IPS DF 19.7 (cell line): Measurements from ENCODE around the gene RCE1.

Experiments used
- DNase-seq: peaks from one replicate; pipeline ENCODE4 v3.0.0-alpha.2; 2013; ENCODE audit warnings: low read depth, low spot score

Gene RCE1

DNA sequence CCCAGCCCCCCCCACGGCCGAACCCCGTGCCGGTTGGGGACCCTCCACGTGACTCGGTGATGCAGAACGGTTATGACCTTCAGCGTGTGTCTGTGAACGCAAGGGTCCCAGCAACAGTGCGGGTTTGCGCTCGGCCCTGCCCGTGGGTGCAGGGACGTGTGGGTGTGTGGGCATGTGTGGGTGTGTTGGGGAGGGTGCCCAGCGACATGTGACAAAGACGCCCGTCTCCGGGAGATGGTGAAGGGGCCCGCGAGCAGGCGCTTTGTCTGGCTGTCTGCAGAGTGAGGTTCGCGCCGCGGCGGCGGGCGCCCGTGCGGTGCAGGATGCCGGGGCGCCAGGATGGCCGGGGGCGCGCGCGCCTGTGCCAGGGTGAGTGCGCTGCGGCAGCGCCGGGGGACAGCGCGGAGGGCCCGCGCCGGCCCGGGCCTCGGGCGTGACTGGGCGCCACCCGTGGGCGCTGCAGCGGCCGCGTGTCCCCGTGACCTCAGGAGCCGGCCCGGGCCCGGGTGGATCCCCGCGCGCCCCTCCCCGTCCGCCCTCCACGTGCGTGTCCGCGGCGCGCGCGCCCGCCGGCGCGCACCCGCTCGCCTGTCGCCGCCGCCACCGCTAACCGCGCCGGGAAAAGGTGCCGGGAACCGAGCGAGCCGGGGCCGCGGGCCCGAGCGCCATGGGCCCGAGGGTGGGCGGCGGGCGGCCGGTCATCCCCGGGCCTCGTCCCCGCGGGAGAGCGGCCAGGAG lies 13.4 kb downstream of the RCE1 start, which contains the start of gene LRFN4:
LRFN4 (plus strand) TSS at position 569 of the 738 bp plus-strand sequence. CDS start 681 bp downstream, outside the sequence.
- no peak for DNase-seq

DNA sequence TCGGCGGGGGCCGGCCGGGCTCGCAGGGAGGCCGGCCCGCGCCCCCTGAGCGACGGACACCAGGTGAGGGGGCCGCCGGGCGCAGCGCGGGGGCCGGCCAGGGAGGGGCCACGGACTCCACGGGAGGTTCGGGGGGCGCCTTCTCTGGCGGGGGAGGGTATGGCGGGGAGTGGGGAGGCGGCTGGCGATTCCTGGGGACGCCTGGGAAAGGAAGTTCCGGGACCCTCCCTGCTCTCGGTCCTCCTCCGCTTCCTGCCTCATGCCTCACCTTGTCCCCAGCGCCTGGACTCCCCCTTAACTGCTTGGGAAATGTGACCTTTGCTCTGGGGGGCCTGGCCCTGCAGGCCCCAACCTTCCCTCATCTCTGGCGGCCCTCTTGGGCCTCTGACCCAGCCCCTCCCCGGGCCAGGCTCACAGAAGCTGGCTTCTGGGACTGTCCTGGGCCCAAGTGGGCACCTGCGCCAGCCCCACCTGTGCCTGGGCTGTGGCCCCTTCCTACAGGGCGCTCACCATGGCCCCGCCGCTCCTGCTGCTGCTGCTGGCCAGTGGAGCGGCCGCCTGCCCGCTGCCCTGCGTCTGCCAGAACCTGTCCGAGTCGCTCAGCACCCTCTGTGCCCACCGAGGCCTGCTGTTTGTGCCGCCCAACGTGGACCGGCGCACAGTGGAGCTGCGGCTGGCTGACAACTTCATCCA lies 14.1 kb downstream of the RCE1 start:
- no peak for DNase-seq

DNA sequence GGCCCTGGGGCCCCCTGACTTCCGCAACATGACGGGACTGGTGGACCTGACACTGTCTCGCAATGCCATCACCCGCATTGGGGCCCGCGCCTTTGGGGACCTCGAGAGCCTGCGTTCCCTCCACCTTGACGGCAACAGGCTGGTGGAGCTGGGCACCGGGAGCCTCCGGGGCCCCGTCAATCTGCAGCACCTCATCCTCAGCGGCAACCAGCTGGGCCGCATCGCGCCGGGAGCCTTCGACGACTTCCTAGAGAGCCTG lies 14.6 kb downstream of the RCE1 start:
- DNase-seq, result no peak

DNA sequence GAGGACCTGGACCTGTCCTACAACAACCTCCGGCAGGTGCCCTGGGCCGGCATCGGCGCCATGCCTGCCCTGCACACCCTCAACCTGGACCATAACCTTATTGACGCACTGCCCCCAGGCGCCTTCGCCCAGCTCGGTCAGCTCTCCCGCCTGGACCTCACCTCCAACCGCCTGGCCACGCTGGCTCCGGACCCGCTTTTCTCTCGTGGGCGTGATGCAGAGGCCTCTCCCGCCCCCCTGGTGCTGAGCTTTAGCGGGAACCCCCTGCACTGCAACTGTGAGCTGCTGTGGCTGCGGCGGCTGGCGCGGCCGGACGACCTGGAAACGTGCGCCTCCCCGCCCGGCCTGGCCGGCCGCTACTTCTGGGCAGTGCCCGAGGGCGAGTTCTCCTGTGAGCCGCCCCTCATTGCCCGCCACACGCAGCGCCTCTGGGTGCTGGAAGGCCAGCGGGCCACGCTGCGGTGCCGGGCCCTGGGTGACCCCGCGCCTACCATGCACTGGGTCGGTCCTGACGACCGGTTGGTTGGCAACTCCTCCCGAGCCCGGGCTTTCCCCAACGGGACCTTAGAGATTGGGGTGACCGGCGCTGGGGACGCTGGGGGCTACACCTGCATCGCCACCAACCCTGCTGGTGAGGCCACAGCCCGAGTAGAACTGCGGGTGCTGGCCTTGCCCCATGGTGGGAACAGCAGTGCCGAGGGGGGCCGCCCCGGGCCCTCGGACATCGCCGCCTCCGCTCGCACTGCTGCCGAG lies 15.1 kb downstream of the RCE1 start:
- no peak for DNase-seq

DNA sequence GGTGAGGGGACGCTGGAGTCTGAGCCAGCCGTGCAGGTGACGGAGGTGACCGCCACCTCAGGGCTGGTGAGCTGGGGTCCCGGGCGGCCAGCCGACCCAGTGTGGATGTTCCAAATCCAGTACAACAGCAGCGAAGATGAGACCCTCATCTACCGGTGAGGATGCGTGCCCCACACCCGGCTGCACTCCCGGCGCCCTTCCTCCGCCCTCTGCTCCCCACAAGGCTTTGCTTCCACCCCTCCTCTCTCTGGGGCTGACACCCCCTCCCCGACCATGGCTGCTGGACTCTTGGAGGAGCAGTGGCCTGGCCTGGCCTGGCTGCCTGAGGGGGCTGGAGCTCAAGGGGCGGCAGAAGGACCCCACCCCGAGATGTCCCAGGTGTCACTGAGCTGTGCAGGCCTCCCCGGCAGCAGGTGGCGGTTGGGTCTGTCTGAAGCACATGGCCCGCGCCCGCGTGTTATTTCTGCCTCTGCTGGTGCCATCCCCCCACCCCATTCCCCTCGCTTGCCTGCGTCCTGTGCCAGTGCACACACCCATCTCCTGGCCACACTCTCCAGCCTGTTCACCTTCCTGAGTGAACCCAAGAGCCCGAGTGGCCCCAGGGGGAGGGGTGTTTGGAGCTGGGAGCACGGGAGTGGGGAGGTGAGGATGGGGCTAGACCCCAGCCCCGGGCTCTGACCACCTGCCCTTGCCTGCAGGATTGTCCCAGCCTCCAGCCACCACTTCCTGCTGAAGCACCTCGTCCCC lies 15.9 kb downstream of the RCE1 start:
- DNase-seq, result no peak

DNA sequence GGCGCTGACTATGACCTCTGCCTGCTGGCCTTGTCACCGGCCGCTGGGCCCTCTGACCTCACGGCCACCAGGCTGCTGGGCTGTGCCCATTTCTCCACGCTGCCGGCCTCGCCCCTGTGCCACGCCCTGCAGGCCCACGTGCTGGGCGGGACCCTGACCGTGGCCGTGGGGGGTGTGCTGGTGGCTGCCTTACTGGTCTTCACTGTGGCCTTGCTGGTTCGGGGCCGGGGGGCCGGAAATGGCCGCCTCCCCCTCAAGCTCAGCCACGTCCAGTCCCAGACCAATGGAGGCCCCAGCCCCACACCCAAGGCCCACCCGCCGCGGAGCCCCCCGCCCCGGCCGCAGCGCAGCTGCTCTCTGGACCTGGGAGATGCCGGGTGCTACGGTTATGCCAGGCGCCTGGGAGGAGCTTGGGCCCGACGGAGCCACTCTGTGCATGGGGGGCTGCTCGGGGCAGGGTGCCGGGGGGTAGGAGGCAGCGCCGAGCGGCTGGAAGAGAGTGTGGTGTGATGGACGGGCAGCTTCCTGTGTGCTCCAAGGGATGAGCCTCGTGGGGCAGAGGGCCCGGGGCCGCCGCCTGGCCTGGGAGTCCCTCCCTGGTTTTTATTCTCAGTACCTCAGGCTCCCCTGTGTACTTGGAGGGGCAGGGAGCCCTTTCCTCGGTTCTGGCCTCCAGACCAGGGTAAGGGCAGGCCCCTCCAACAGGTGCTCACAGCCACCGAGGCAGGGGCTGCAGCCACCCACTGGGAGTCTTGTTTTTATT lies 16.6 kb downstream of the RCE1 start:
- DNase-seq, result no peak

DNA sequence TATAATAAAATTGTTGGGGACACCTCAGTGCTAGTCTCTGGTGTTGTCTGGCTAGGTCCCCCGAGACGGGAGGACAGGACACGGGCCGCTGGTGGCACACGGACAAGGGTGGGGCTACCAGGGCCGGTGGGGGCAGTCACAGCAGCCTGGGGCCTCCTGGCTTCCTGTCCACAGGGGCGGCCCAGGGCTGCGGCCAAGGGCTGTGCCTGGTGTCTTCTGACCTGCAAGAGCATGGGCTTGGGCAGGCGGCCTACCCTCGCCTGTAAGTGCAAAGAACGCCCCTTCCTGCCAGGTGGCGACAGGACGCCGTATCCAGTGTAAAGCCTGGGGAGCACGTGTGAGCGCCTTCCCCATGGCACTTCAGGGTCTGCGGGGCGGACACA lies 17.2 kb downstream of the RCE1 start:
- no peak for DNase-seq

DNA sequence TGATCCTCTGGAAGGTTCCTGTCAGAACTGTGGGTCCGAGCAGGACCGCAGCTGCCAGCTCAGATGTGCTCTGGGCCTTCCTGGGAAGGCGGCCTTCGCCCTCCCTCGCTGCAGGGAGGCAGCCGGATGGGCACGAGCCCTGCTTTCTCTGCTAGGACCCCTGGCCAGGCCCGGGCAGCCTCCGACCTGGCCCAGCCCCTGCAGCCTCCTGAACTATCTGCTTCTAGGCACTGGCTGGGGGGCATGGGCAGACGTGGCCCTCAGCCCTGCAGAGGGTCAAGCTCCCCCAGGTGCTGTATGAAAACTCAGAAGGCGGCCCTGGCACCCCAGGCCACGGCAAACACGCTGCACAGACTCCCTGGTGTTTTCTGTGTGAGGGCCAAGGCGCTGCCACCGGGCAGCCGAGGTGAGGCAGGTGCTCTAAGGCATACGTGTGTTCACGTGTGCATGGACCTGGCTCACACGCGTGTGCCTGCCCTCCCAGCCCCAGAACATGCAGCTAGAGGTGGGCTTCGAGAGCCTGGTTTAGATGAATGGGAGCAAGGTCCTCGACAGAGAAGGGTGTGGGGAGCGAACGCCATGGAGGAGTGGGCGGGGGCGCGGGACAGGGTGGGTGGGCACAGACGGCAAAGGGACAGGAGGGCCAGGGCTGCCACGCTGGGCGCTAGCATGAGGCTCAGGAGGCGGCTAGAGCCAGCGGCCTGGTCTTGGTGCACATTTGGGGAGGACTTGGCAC lies 18.0 kb downstream of the RCE1 start:
- DNase-seq, result no peak

DNA sequence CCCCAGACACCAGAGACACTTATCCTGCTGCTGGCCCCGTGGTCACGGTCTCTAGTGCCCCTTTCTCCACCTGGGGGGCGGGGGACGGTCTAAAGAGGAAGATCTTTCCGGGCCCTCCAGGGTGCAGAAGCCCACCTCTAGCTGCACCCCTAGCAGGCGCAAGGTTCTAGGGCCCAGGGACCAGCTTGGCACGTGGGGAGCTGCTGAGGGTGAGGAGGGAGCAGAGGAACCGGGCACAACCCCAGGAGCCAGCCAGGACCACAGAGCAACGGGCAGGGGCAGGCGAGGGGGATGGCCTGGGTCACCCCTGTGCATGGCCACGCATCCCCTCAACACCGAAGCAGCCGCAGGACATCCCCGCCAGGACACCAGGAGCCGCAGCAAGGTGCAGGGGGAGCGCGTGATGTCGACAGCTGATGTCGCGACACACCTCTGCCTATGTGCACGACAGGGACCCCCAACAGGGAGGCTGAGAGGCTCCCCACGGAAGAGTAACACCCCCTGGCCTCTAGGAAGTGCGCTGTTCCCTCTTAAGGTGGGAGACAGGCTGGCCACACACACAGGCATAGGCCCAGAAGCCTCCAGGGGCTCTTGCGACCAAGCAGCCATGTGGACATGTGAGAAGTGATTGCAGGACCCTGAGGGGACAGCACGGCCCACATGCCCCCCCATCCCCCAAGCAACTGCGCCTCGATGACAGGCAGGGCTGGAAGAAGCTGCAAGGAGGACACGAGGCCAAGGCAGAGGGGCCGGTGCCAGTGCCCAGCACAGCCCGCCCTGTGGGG lies 18.7 kb downstream of the RCE1 start:
- no peak for DNase-seq

DNA sequence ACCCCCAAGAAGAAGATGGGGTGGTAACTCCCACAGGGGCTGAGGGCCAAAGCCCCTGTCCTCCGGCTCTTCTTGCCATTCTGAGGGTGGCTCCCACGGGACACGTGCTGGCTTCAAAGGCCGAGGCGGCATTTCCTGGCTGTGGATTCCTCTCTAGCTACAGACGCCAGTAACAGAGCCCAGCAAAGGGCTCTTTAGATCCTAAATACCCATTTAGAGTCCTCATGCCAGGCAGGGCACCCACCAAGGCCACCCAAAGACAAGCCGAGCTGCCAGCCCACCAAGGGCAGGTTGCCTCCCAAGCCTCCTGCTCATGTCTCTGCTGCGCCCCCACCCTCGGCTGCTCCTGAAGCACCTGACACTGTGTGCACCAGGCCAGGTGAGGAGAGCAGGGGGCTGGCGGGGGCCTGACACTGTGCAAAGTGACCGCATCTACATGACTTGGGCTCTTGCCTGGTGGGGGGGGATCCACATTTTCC lies 19.4 kb downstream of the RCE1 start:
- no peak for DNase-seq

DNA sequence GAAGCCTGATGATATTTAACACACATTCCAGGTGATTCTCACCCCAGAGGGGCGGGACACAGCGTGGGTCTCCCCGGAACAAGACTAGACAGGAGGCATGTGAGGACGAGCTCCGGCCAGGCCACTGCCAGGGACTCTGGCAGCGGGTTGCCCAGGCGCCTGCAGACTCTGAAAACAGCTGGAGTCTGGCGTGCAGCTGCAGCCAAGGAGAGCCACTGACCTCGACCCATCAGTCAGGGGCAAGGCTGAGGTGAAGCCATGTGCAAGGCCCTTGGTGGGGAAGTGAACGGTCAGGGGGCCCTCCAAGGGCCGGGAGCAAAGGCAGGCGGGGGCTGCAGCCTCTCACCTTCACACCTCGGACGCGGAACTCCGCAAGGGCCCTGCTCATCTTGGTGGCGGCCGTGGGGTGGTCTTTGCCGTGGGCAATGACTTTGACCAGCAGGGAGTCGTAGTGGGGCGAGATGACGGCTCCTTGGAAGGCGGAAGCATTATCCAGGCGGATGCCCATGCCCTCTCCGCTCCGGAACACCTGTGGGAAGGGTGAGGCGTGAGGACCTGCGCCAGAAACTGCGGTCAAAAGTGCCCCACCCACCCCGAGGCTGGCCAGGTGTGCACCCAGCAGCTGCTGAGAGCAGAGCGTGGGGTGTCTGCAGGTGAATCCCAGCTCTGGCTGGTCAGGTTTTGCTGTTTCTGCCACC lies 20.3 kb downstream of the RCE1 start:
- no peak for DNase-seq

DNA sequence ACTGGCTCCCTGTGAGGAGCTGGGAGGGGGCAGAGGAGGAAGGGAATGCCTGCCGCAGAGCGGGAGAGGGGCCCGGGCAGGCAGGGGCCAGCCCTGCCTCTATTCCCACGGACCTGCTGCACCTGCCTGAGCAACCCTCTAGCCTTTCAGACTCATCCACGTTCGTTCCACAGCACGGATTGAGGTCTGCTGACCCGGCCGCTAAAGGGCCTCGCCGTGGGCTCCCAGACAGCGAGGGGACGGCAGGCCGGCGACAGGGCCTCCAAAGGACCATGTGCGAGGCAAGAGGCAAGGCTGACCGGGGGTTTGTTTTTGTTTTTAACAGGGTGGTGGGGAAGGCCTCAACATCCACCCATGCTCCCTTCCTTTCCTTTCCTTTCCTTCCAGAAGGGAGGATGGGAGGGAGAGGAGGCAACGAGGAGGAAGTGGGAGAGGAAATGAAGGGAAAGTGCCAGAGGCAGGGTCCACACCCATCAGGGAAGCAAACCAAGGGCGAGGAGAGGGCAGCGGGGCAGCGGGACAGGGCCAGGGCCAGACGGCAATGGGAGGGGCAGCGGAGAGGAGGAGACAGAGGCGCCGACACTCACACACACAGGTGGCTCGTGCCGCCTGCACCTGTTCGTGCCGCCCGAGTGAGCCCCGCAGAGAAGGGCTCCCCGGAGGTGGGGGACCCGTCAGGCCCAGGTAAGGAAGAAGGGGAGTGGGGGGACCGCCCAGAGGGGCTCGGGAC lies 21.1 kb downstream of the RCE1 start:
- DNase-seq, result no peak

DNA sequence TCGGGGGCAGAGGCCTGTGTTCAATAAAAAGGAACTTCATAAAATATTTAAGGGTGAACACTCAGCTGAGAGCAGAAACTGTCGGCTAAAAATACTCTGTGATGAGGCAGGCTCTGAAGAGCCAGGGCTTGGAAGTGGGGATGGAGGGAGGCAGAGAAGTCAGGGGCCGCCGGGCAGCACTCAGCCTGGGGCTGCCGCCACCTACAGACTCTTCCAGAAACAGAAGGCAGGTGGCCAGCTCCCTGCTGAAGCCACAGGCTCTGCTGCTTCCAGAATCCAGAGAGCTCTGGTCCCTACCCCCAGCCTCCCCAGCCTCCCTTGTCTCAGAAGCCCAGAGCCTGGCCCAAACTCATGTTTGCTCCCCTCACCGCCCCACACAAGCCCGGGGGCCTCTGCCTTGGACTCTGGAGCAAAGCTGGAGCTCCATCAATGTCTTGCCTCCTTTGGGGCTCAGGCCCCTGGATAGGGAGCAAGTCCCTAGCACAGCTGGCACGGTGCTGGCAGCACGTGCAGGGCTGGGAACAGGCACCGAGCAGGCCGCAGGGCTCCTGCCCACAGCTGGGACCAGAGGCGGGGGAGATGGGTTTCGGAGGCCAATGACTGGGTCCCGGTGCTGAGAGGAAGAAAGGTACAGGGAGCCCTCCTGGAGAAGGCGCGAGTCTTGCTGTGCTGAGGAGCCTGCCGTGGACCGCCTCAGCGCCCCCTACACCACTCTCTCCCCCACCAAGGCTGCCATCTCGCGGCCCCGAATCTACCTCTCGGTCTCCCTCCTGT lies 21.9 kb downstream of the RCE1 start:
- no peak for DNase-seq

DNA sequence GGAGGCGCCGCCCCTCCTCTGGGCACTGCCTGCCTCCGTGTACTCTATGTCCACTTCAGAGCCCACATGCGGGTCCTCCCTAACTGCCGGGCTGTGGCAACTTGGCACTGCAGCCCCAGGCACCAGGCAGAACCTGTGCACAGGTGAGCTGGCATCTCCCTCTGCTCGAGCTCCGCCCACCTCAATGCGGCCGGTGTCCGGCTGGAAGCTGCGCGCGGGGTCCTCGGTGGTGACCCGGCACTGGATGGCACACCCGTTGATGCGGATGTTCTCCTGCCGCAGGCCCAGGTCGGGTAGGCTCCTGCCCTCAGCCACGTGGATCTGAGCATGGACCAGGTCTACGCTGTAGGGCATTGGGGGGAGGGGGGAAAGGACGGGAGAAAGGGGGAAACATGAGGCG lies 22.8 kb downstream of the RCE1 start:
- DNase-seq, result no peak

DNA sequence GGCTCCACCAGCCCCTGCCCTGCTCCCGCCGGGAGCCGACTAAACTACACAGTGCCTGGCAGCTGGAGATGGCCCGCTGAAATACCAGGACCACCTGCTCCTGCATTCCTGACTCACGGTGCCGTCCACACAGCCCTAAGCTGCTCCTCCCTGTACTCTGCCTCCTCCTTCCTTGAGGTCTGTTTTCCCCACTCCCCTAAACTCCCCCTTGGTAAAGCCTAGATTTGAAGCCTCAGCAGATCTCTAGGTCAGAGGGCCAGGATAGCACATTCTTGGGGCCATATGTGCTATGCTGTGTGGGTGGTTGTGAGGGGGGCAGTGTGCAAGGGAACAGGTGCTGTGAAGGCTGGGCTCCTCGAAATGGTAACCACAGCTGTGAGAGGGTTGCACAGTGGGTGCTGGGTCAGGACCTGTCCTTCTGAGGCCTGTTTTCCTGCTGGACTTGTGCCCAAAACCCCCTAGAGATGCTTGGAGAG lies 23.3 kb downstream of the RCE1 start:
- DNase-seq, result no peak

DNA sequence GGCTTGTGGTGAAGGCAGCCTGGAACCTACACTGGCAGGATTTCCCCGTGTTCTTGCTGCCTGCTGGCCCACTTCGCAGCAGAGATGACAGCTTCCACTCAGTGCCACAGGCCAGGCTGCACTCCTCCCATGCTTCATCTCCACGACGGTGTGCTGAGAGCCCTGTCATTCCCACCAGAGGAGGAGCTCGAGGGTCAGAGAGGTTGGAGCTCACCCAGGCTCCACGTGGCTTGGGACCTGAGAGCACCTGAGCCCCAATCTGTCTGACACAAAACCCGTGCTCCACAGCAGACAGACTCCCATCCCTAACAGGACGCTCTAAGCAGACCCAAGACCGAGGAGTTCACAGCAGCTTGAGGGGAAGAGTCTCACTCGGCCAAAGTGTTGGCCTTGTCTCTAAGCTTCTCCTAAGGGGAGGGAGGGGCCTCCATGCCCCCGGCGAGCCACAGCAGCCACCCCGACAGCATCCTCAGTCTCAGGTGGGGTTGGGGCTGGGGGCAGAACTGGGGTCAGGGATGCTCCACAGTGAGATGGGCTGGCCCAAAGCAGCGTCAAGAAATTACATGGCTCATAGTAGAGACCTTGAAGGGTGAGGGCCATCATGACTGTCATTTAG lies 24.3 kb downstream of the RCE1 start:
- DNase-seq, result no peak

DNA sequence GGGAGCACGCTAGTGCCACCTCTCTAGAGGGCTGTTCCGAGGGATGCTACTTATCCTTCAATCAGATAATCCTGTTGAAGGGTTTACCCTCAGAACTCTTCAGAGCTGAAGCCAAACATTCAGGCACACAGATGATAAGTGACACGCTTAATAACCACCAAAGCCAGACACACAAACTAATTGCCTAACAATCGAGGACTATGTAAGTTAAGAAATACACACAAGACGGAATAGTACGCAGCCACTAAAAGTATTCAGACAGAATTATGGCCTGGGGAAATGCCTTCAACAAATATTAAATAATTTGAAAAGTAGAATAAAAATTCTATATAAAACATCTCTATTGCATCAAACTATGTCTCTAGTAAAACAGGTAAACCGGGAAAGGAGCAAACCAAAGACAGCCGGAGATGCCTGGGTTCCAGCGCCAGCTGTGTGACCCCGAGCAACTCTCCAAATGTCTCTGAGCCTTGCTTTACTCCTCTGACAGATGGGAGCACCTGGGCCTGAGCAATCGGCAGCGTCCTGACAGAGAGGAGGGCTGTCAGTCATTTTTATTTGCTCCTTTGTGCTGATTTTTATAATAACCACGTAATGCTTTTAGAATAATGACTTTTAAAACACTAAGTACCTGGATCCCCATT lies 25.0 kb downstream of the RCE1 start:
- DNase-seq, result no peak
